GM12878 (cell line): ENCODE measurements around the gene FBXL7. TPM values are rescaled to one million over a fixed set of nuclear protein-coding genes. Genes with fewer than 3 reads are reported as not detected.

Experiments
- ATAC-seq: fragments of 200-7000 bp; cut with Tn5 transposase; 3 replicates; pipeline ENCODE4 v1.9.1; 2020; ENCODE audit warnings: mild to moderate bottlenecking, moderate library complexity
- BruUV-seq: library from RNA; stranded (reverse); fragments of 400-500 nt; replicated peaks from 2 replicates; lab custom pipeline; 2021; lab: Mats Ljungman, UMichigan
- CTCF ChIA-PET: fragments of 300-600 bp; sonication (Branson Sonifier 250); formaldehyde crosslinking; extraction: SDS; loops from one replicate; lab custom pipeline; 2021; ENCODE audit warnings: inconsistent platforms; lab: Yijun Ruan, JAX
- POLR2A ChIA-PET: fragments of 350-600 bp; formaldehyde crosslinking; extraction: SDS; loops from one replicate; lab custom pipeline; 2021; ENCODE audit warnings: inconsistent platforms; lab: Charles Lee
- RAD21 ChIA-PET: fragments of 300-600 bp; sonication (Branson Sonifier 250); formaldehyde crosslinking; loops from one replicate; lab custom pipeline; 2023; ENCODE audit warnings: antibody characterized with exemption; ENCODE audit not compliant: unreplicated experiment; lab: Charles Lee
- SMC1A ChIA-PET: fragments of 300-600 bp; sonication (Branson Sonifier 250); formaldehyde crosslinking; loops from one replicate; lab custom pipeline; 2023; ENCODE audit not compliant: unreplicated experiment, uncharacterized antibody; lab: Charles Lee
- DNase-seq: peaks from one replicate; pipeline ENCODE4 v3.0.0-alpha.2; 2011; ENCODE audit warnings: low read depth, low spot score
- FAIRE-seq: peaks from 3 replicates; lab custom pipeline; 2011; peaks lifted over from hg19 to GRCh38; lab: Jason Lieb, UNC
- H2AFZ ChIP-seq: 2 replicates; pipeline ENCODE4 v1.6.0; 2011; ENCODE audit warnings: low read depth, low read length, control low read depth; ENCODE audit not compliant: control insufficient read depth
- H3K27ac ChIP-seq: 2 replicates; pipeline ENCODE4 v1.5.1; 2011; ENCODE audit warnings: control low read depth; ENCODE audit not compliant: control insufficient read depth, insufficient read depth
- H3K27me3 ChIP-seq, 2 experiments: replicated peaks in 1 of 2; 2 replicates each; pipeline versions ENCODE4 v1.6.0 to v1.6.1; 2011; ENCODE audit warnings: low read length in 1 of 2; ENCODE audit not compliant: control insufficient read depth in 2 of 2, insufficient read depth in 2 of 2
- H3K36me3 ChIP-seq, 2 experiments: 2 replicates each; pipeline ENCODE4 v1.5.1; 2011; ENCODE audit warnings: low read length in 1 of 2; ENCODE audit not compliant: control insufficient read depth in 2 of 2, insufficient read depth in 2 of 2
- H3K4me1 ChIP-seq: 2 replicates; pipeline ENCODE4 v1.6.1; 2011; ENCODE audit warnings: mild to moderate bottlenecking, low read length, moderate library complexity, mixed read lengths; ENCODE audit not compliant: control insufficient read depth, insufficient read depth
- H3K4me2 ChIP-seq: 2 replicates; pipeline ENCODE4 v1.6.0; 2011; ENCODE audit warnings: control low read depth; ENCODE audit not compliant: control insufficient read depth, insufficient read depth
- H3K4me3 ChIP-seq: fragments of 200-600 bp; sonication (generic); 2 replicates; pipeline ENCODE4 v1.5.1; 2016
- H3K79me2 ChIP-seq: 2 replicates; pipeline ENCODE4 v1.6.0; 2011; ENCODE audit warnings: low read length; ENCODE audit not compliant: control insufficient read depth, insufficient read depth
- H3K9ac ChIP-seq: 2 replicates; pipeline ENCODE4 v1.8.0; 2011; ENCODE audit warnings: low read length, control low read depth, mixed read lengths; ENCODE audit not compliant: control insufficient read depth, insufficient read depth
- H3K9me3 ChIP-seq: replicated peaks from 3 replicates; pipeline ENCODE4 v1.5.1; 2011; ENCODE audit warnings: mild to moderate bottlenecking, low read length; ENCODE audit not compliant: control insufficient read depth, insufficient read depth
- H4K20me1 ChIP-seq: 2 replicates; pipeline ENCODE4 v1.6.0; 2011; ENCODE audit not compliant: control insufficient read depth, insufficient read depth
- BMI1 ChIP-seq: fragments of 450-650 bp; IDR thresholded peaks from 2 replicates; pipeline ENCODE4 v1.6.1; 2016; ENCODE audit warnings: mild to moderate bottlenecking, moderate library complexity, borderline replicate concordance
- CEBPB ChIP-seq, 2 experiments: fragments of 150-350 bp in 1 of 2; IDR thresholded peaks; 2 replicates each; pipeline ENCODE4 v1.6.1; 2012 to 2014; ENCODE audit warnings: low read depth in 2 of 2, low read length in 2 of 2, borderline replicate concordance in 1 of 2, inconsistent platforms in 1 of 2
- CHD4 ChIP-seq: fragments of 200-600 bp; sonication (generic); IDR thresholded peaks from 2 replicates; pipeline ENCODE4 v1.6.1; 2016; ENCODE audit warnings: mild to moderate bottlenecking
- CREM ChIP-seq: IDR thresholded peaks from 2 replicates; pipeline ENCODE4 v1.6.1; 2014; ENCODE audit warnings: antibody characterized with exemption, low read depth
- POLR2AphosphoS5 ChIP-seq: IDR thresholded peaks from 2 replicates; pipeline ENCODE4 v1.6.1; 2011; ENCODE audit warnings: mild to moderate bottlenecking, low read length, inconsistent platforms
- POU2F2 ChIP-seq: IDR thresholded peaks from 3 replicates; pipeline ENCODE4 v1.6.1; 2011; ENCODE audit warnings: low read depth, mild to moderate bottlenecking, low read length, borderline replicate concordance
- RAD51 ChIP-seq: fragments of 450-650 bp; IDR thresholded peaks from 2 replicates; pipeline ENCODE4 v1.6.1; 2016; ENCODE audit warnings: moderate library complexity, mild to moderate bottlenecking, inconsistent platforms
- SIN3A ChIP-seq: IDR thresholded peaks from 2 replicates; pipeline ENCODE4 v1.6.1; 2012; ENCODE audit warnings: low read depth, low read length, improper control_type of control experiment
- STAT1 ChIP-seq: fragments of 450-650 bp; conservative IDR thresholded peaks from 2 replicates; pipeline ENCODE4 v1.6.1; 2014; ENCODE audit warnings: antibody characterized with exemption, mild to moderate bottlenecking
- WGBS: methylation state at CpG from one replicate; pipeline ENCODE4 v1.1.6; 2016; ENCODE audit warnings: low lambda C conversion rate; ENCODE audit not compliant: insufficient replicate concordance, insufficient coverage; ENCODE audit errors: missing lambda C conversion rate; 5-methylcytosine and 5-hydroxymethylcytosine counted together
- in situ Hi-C: fragments of 300-500 bp; cut with MboI; formaldehyde crosslinking; loops from 9 replicates; pipeline ENCODE4 v1.14.3; 2018; ENCODE audit warnings: mixed read lengths
- intact Hi-C: fragments of 100-400 bp; cut with micrococcal nuclease; formaldehyde crosslinking; loops from one replicate; pipeline ENCODE4 v1.14.2; 2022; ENCODE audit not compliant: unreplicated experiment
- polyA plus RNA-seq, 11 experiments: library from polyadenylated mRNA; depleted of rRNA in 4 of 11; unstranded in 6 of 11; stranded (reverse) in 5 of 11; fragments of >200 nt; fragmentation: Nextera tagmentation in 4 of 11; fragmentation: Illumina TruSeq in 1 of 11; extraction: Ambion mirVana in 4 of 11; extraction: Trizol in 1 of 11; gene quantifications; 1 replicate in 1 of 11; 2 replicates in 10 of 11; pipeline versions ENCODE4 v1.2.1 to v1.2.3, GENCODE V29; 2011 to 2016; ENCODE audit warnings: inconsistent platforms in 2 of 11, missing spikeins in 2 of 11, low read depth in 1 of 11
- total RNA-seq, 4 experiments: library from RNA; depleted of rRNA in 3 of 4; stranded (reverse); fragments of >200 nt in 3 of 4; fragmentation: Illumina TruSeq in 1 of 4; extraction: Trizol in 1 of 4; gene quantifications; 2 replicates each; pipeline versions ENCODE4 v1.2.1 to v1.2.3, GENCODE V29; 2013 to 2021
- TF ChIP-seq, protein P1 (sequence below): fragments of 450-650 bp; IDR thresholded peaks from 2 replicates; pipeline ENCODE4 v1.6.1; 2017; ENCODE audit warnings: low read depth, mild to moderate bottlenecking, moderate library complexity
- TF ChIP-seq, protein P2 (sequence below): fragments of 450-650 bp; IDR thresholded peaks from 2 replicates; pipeline ENCODE4 v1.6.1; 2018; ENCODE audit warnings: borderline replicate concordance, mild to moderate bottlenecking; ENCODE audit not compliant: partially characterized antibody
- TF ChIP-seq, protein P3 (sequence below): fragments of 450-650 bp; formaldehyde crosslinking; IDR thresholded peaks from 2 replicates; pipeline ENCODE4 v1.4.0; 2022; ENCODE audit warnings: mild to moderate bottlenecking, moderate library complexity

The FBXL7 gene
- total and polyA plus RNA-seq, 10 of the 15 experiments (the other 5 are each of a cell fraction or from before 2014, with no cell fraction given) = 0.03 to 0.44 (median 0.16) TPM

DNA sequence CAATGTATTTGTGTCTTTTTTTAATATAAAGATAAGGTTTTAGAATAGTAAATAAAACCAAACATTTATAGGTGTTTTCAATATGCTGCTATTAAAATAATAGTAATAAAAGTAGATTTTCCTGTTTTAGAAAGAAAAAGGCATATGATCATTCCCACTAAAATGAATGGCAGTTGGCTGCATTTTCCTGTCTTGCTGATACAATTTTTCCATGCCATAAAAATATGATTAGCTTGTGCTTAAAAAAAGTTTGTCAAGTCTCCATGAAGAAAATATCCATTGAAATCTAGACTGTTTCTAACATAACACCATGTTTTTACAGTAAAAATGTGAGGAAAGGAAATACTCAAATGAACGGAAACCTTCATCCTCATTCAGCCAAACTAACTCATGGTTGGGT, 65.0 kb downstream of the FBXL7 start (continued):
- no peak for TF ChIP-seq SIN3A
- TF ChIP-seq, protein P1, sequence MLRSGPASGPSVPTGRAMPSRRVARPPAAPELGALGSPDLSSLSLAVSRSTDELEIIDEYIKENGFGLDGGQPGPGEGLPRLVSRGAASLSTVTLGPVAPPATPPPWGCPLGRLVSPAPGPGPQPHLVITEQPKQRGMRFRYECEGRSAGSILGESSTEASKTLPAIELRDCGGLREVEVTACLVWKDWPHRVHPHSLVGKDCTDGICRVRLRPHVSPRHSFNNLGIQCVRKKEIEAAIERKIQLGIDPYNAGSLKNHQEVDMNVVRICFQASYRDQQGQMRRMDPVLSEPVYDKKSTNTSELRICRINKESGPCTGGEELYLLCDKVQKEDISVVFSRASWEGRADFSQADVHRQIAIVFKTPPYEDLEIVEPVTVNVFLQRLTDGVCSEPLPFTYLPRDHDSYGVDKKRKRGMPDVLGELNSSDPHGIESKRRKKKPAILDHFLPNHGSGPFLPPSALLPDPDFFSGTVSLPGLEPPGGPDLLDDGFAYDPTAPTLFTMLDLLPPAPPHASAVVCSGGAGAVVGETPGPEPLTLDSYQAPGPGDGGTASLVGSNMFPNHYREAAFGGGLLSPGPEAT = no peak
- TF ChIP-seq BMI1 = no peak
- no peak for TF ChIP-seq CHD4
- no peak for TF ChIP-seq POU2F2

DNA sequence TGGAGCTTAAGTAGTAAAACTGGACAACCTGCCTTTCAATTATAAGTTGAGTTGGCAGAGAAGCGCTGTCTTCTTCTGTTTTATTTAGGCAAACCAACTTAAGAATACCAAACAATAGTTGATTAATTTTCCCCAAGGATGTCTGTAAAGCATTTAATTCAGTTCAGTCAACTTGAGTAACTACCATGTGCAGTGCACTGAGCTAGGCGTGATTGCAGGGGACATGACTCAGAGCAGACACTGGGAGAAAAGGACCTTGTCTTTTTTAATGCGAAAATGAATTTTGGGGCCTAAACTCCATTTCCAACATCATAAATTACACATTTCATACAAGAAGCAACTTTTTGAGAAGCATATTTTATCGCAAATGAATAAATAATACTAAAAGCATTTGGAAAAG, 66.3 kb downstream of the FBXL7 start:
- CTCF ChIA-PET = interaction anchor here (1.1 kb wide), 1 partner anchor 10 kb away, joined by 3 read pairs; no protein-coding TSS in a partner anchor
- no peak overlapping the region for H3K27ac ChIP-seq
- H3K36me3 ChIP-seq = no peaks in the 10 kb centered on the region
- no peaks in the 10 kb centered on the region for H3K4me1 ChIP-seq
- H3K9ac ChIP-seq = no peak overlapping the region
- RAD21 ChIA-PET = no interaction called here
- SMC1A ChIA-PET = no interaction called here
- BruUV-seq = no TSS peak
- H3K79me2 ChIP-seq = no peaks in the 10 kb centered on the region
- DNase-seq = no peak
- 35% methylated on average over 4 of the region's 4 CpGs for WGBS
- H3K27me3 ChIP-seq = no peaks in the 10 kb centered on the region
- H3K4me3 ChIP-seq = no peak overlapping the region
- H3K4me2 ChIP-seq = no peak overlapping the region
- ATAC-seq = no peak
- H3K9me3 ChIP-seq = no peaks in the 10 kb centered on the region
- no peak for FAIRE-seq
- intact Hi-C loops (no loop called here), in situ Hi-C loops (no loop called here)
- POLR2A ChIA-PET = no interaction called here
- H2AFZ ChIP-seq = no peak overlapping the region
- H4K20me1 ChIP-seq = no peaks in the 10 kb centered on the region
- TF ChIP-seq, protein P2, sequence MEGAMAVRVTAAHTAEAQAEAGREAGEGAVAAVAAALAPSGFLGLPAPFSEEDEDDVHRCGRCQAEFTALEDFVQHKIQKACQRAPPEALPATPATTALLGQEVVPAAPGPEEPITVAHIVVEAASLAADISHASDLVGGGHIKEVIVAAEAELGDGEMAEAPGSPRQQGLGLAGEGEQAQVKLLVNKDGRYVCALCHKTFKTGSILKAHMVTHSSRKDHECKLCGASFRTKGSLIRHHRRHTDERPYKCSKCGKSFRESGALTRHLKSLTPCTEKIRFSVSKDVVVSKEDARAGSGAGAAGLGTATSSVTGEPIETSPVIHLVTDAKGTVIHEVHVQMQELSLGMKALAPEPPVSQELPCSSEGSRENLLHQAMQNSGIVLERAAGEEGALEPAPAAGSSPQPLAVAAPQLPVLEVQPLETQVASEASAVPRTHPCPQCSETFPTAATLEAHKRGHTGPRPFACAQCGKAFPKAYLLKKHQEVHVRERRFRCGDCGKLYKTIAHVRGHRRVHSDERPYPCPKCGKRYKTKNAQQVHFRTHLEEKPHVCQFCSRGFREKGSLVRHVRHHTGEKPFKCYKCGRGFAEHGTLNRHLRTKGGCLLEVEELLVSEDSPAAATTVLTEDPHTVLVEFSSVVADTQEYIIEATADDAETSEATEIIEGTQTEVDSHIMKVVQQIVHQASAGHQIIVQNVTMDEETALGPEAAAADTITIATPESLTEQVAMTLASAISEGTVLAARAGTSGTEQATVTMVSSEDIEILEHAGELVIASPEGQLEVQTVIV = no peak
- TF ChIP-seq RAD51 (no peak), CEBPB (IDR thresholded peaks at IDR 0.05; ENCODE audit: borderline replicate concordance in 1 of 2, low read depth in 2 of 2, low read length in 2 of 2) (no peak), CREM (no peak), POLR2AphosphoS5 (no peak), STAT1 (no peak)
- TF ChIP-seq, protein P3, sequence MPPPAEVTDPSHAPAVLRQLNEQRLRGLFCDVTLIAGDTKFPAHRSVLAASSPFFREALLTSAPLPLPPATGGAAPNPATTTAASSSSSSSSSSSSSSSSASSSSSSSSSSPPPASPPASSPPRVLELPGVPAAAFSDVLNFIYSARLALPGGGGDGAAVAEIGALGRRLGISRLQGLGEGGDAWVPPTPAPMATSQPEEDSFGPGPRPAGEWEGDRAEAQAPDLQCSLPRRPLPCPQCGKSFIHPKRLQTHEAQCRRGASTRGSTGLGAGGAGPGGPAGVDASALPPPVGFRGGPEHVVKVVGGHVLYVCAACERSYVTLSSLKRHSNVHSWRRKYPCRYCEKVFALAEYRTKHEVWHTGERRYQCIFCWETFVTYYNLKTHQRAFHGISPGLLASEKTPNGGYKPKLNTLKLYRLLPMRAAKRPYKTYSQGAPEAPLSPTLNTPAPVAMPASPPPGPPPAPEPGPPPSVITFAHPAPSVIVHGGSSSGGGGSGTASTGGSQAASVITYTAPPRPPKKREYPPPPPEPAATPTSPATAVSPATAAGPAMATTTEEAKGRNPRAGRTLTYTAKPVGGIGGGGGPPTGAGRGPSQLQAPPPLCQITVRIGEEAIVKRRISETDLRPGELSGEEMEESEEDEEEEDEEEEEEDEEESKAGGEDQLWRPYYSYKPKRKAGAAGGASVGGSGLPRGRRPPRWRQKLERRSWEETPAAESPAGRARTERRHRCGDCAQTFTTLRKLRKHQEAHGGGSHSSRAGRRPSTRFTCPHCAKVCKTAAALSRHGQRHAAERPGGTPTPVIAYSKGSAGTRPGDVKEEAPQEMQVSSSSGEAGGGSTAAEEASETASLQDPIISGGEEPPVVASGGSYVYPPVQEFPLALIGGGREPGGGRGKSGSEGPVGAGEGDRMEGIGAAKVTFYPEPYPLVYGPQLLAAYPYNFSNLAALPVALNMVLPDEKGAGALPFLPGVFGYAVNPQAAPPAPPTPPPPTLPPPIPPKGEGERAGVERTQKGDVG = no peak
